A549 (cell line): ENCODE data around the gene TNFRSF1B. TPM values are rescaled to one million over a fixed set of nuclear protein-coding genes. Genes with fewer than 3 reads are reported as not detected.

Source experiments
- ATAC-seq, 2 experiments: fragments of 200-7000 bp in 1 of 2; fragments of >200 bp in 1 of 2; cut with Nextera tagmentation in 1 of 2; cut with Tn5 transposase in 1 of 2; 3 replicates each; pipeline versions ENCODE4 v1.8.0 to v1.9.1; 2018 to 2020; ENCODE audit warnings: mild to moderate bottlenecking in 1 of 2, moderate library complexity in 1 of 2
- CTCF ChIA-PET: fragments of 300-600 bp; sonication (Branson Sonifier 250); formaldehyde crosslinking; extraction: SDS; loops from one replicate; lab custom pipeline; 2021; ENCODE audit warnings: antibody characterized with exemption, inconsistent platforms; lab: Yijun Ruan, JAX
- POLR2A ChIA-PET: fragments of 350-600 bp; formaldehyde crosslinking; extraction: SDS; loops from one replicate; lab custom pipeline; 2021; ENCODE audit warnings: antibody characterized with exemption, inconsistent platforms; lab: Yijun Ruan, JAX
- DNase-seq, 2 experiments: peaks; one replicate each; pipeline versions ENCODE4 v3.0.0 to v3.0.0-alpha.2; 2011 to 2016; ENCODE audit warnings: low read depth in 1 of 2, low spot score in 1 of 2
- FAIRE-seq: peaks from 2 replicates; lab custom pipeline; 2011; peaks lifted over from hg19 to GRCh38; lab: Jason Lieb, UNC
- H3K27ac ChIP-seq, 2 experiments: fragments of >200 bp; sonication (Bioruptor Twin); formaldehyde crosslinking; 3 replicates each; pipeline ENCODE4 v1.5.1; 2016 to 2017
- H3K4me1 ChIP-seq: fragments of >200 bp; sonication (Bioruptor Twin); formaldehyde crosslinking; 3 replicates; pipeline ENCODE4 v1.6.1; 2016
- H3K4me2 ChIP-seq: fragments of >200 bp; sonication (Bioruptor Twin); formaldehyde crosslinking; 3 replicates; pipeline ENCODE4 v1.6.1; 2016
- H3K4me3 ChIP-seq: fragments of >200 bp; sonication (Bioruptor Twin); formaldehyde crosslinking; 3 replicates; pipeline ENCODE4 v1.5.1; 2016
- H3K9me3 ChIP-seq: fragments of >200 bp; sonication (Bioruptor Twin); formaldehyde crosslinking; 3 replicates; pipeline ENCODE4 v1.6.1; 2016
- BCL3 ChIP-seq: fragments of >200 bp; sonication (Bioruptor Twin); formaldehyde crosslinking; IDR thresholded peaks from 3 replicates; pipeline ENCODE4 v1.6.1; 2016
- FOSL2 ChIP-seq, 2 experiments: fragments of 450-650 bp in 1 of 2; fragments of >200 bp in 1 of 2; sonication (Bioruptor Twin) in 1 of 2; formaldehyde crosslinking; IDR thresholded peaks; 2 replicates each; pipeline versions ENCODE4 v1.5.0 to v1.6.1; 2016 to 2020; ENCODE audit warnings: mild to moderate bottlenecking in 1 of 2, moderate library complexity in 1 of 2
- FOXS1 ChIP-seq: fragments of 250-450 bp; sonication (Bioruptor Pico); IDR thresholded peaks from 2 replicates; pipeline ENCODE4 v1.5.0; 2020; ENCODE audit warnings: mild to moderate bottlenecking, moderate library complexity
- GATA3 ChIP-seq: IDR thresholded peaks from 2 replicates; pipeline ENCODE4 v1.6.1; 2012; ENCODE audit warnings: borderline replicate concordance
- HEYL ChIP-seq: fragments of 250-450 bp; sonication (Bioruptor Pico); IDR thresholded peaks from 2 replicates; pipeline ENCODE4 v1.8.0; 2021; ENCODE audit warnings: mild to moderate bottlenecking, moderate library complexity
- JUNB ChIP-seq: fragments of >200 bp; sonication (Bioruptor Twin); formaldehyde crosslinking; IDR thresholded peaks from 2 replicates; pipeline ENCODE4 v1.6.1; 2016
- MAFK ChIP-seq: fragments of 450-650 bp; IDR thresholded peaks from 2 replicates; pipeline ENCODE4 v1.6.1; 2014; ENCODE audit not compliant: partially characterized antibody
- NFE2L2 ChIP-seq: fragments of 150-350 bp; conservative IDR thresholded peaks from 2 replicates; pipeline ENCODE4 v1.6.1; 2014; ENCODE audit warnings: low read length
- NPAS2 ChIP-seq: fragments of 250-450 bp; sonication (Bioruptor Pico); IDR thresholded peaks from 2 replicates; pipeline ENCODE4 v1.8.0; 2022; ENCODE audit warnings: mild to moderate bottlenecking, moderate library complexity, borderline replicate concordance
- NR3C1 ChIP-seq: fragments of >200 bp; sonication (Bioruptor Twin); formaldehyde crosslinking; IDR thresholded peaks from 3 replicates; pipeline ENCODE4 v1.6.1; 2017
- RCOR1 ChIP-seq: fragments of 150-350 bp; IDR thresholded peaks from 2 replicates; pipeline ENCODE4 v1.6.1; 2014; ENCODE audit warnings: antibody characterized with exemption, low read length, low read depth
- REST ChIP-seq: fragments of 200-600 bp; sonication (generic); IDR thresholded peaks from 2 replicates; pipeline ENCODE4 v1.6.1; 2016; ENCODE audit warnings: antibody characterized with exemption, mild to moderate bottlenecking, moderate library complexity
- RNF2 ChIP-seq: fragments of 200-600 bp; sonication (generic); IDR thresholded peaks from 2 replicates; pipeline ENCODE4 v1.6.1; 2016; ENCODE audit warnings: low read depth, mild to moderate bottlenecking, antibody characterized with exemption, moderate library complexity, borderline replicate concordance
- SREBF2 ChIP-seq: fragments of 450-650 bp; IDR thresholded peaks from 2 replicates; pipeline ENCODE4 v1.6.1; 2014; ENCODE audit warnings: mild to moderate bottlenecking, moderate library complexity
- TP53 ChIP-seq: fragments of 250-450 bp; sonication (Bioruptor Pico); IDR thresholded peaks from 2 replicates; pipeline ENCODE4 v1.5.0; 2021; ENCODE audit warnings: mild to moderate bottlenecking, moderate library complexity
- ZC3H11A ChIP-seq: fragments of 450-650 bp; IDR thresholded peaks from 2 replicates; pipeline ENCODE4 v1.6.1; 2014; ENCODE audit warnings: antibody characterized with exemption, mild to moderate bottlenecking
- ZFP36 ChIP-seq: fragments of 450-650 bp; IDR thresholded peaks from 2 replicates; pipeline ENCODE4 v1.6.1; 2014; ENCODE audit warnings: borderline replicate concordance; ENCODE audit not compliant: partially characterized antibody
- WGBS: methylation state at CpG from one replicate; pipeline ENCODE4 v1.1.6; 2017; ENCODE audit errors: missing lambda C conversion rate; 5-methylcytosine and 5-hydroxymethylcytosine counted together
- polyA plus RNA-seq, 4 experiments: library from polyadenylated mRNA; depleted of rRNA in 3 of 4; stranded (reverse); fragments of >200 nt; fragmentation: RNase III in 1 of 4; extraction: RNeasy Plus Mini Kit Qiagen cat#74134 plus additional on column Dnase treatment in 1 of 4; gene quantifications; 2 replicates in 3 of 4; 3 replicates in 1 of 4; pipeline ENCODE4 v1.2.3, GENCODE V29; 2011 to 2017
- TF ChIP-seq, protein P1 (sequence below): fragments of 150-350 bp; IDR thresholded peaks from 2 replicates; pipeline ENCODE4 v1.6.1; 2014; ENCODE audit warnings: low read depth, mild to moderate bottlenecking, low read length
- TF ChIP-seq, protein P2 (sequence below): fragments of 250-450 bp; sonication (Bioruptor Pico); IDR thresholded peaks from 2 replicates; pipeline ENCODE4 v1.5.0; 2021; ENCODE audit warnings: mild to moderate bottlenecking, moderate library complexity, borderline replicate concordance

TNFRSF1B gene
- polyA plus RNA-seq, 2 of the 4 experiments (the other 2 are of a cell fraction), result 0.05 to 0.06 TPM

GRCh38 chr1:12143631-12144155, 23.1 kb upstream of the TNFRSF1B start:
- TF ChIP-seq RNF2, result no peak
- TF ChIP-seq GATA3, result no peak
- TF ChIP-seq TP53, result no peak
- TF ChIP-seq NR3C1, result no peak
- TF ChIP-seq, protein P1, sequence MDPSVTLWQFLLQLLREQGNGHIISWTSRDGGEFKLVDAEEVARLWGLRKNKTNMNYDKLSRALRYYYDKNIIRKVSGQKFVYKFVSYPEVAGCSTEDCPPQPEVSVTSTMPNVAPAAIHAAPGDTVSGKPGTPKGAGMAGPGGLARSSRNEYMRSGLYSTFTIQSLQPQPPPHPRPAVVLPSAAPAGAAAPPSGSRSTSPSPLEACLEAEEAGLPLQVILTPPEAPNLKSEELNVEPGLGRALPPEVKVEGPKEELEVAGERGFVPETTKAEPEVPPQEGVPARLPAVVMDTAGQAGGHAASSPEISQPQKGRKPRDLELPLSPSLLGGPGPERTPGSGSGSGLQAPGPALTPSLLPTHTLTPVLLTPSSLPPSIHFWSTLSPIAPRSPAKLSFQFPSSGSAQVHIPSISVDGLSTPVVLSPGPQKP, result no peak
- no peak for TF ChIP-seq ZC3H11A
- no peak for TF ChIP-seq SREBF2
- TF ChIP-seq FOSL2 (IDR thresholded peaks at IDR 0.05), result no peak
- TF ChIP-seq FOSL2 (CRISPR knock-in tag; IDR thresholded peaks at IDR 0.05), result no peak
- TF ChIP-seq MAFK, result no peak
- TF ChIP-seq NPAS2 (CRISPR knock-in tag), result no peak
- no peak for TF ChIP-seq ZFP36
- FAIRE-seq (no peak), DNase-seq (peak in 1 of 2 experiments; percentile 14), ATAC-seq (peak; percentile 22 to 58; a peak in 4 of 6 replicates)
- H3K4me1 ChIP-seq, result peaks cover 4% of the 10 kb centered on the region; the same call in 2 of the 3 replicates
- no peaks in the 10 kb centered on the region for H3K9me3 ChIP-seq
- no peak overlapping the region for H3K4me3 ChIP-seq
- POLR2A ChIA-PET, result no interaction called here
- no peak overlapping the region for H3K27ac ChIP-seq
- H3K4me2 ChIP-seq, result no peak overlapping the region
- CTCF ChIA-PET, result interaction anchor here (5.4 to 7.9 kb wide), 2 partner anchors 19 kb away, joined by 31 to 48 read pairs; no protein-coding TSS in a partner anchor
- WGBS, result 75% methylated on average over 17 of the region's 17 CpGs

GRCh38 chr1:12144236-12144635, 22.6 kb upstream of the TNFRSF1B start:
- POLR2A ChIA-PET, result no interaction called here
- DNase-seq, result no peak
- CTCF ChIA-PET, result interaction anchor here (7.9 kb wide), 1 partner anchor 20 kb away, joined by 48 read pairs; no protein-coding TSS in a partner anchor

GRCh38 chr1:12144969-12145368, 21.8 kb upstream of the TNFRSF1B start:
- no peak overlapping the region for H3K4me2 ChIP-seq
- CTCF ChIA-PET, result interaction anchor here (7.9 kb wide), 1 partner anchor 21 kb away, joined by 48 read pairs; no protein-coding TSS in a partner anchor
- POLR2A ChIA-PET, result no interaction called here
- H3K4me1 ChIP-seq, result peaks cover 4% of the 10 kb centered on the region; the same call in 2 of the 3 replicates
- ATAC-seq (no peak), DNase-seq (no peak), FAIRE-seq (no peak)
- H3K4me3 ChIP-seq, result no peak overlapping the region
- no peak overlapping the region for H3K27ac ChIP-seq
- WGBS, result 92% methylated on average over 3 of the region's 4 CpGs
- no peaks in the 10 kb centered on the region for H3K9me3 ChIP-seq
- TF ChIP-seq JUNB (no peak), NFE2L2 (no peak), ZFP36 (no peak), GATA3 (no peak), FOXS1 (no peak), RCOR1 (no peak), HEYL (CRISPR knock-in tag) (no peak), BCL3 (no peak)
- TF ChIP-seq, protein P1, result no peak
- TF ChIP-seq, protein P2, sequence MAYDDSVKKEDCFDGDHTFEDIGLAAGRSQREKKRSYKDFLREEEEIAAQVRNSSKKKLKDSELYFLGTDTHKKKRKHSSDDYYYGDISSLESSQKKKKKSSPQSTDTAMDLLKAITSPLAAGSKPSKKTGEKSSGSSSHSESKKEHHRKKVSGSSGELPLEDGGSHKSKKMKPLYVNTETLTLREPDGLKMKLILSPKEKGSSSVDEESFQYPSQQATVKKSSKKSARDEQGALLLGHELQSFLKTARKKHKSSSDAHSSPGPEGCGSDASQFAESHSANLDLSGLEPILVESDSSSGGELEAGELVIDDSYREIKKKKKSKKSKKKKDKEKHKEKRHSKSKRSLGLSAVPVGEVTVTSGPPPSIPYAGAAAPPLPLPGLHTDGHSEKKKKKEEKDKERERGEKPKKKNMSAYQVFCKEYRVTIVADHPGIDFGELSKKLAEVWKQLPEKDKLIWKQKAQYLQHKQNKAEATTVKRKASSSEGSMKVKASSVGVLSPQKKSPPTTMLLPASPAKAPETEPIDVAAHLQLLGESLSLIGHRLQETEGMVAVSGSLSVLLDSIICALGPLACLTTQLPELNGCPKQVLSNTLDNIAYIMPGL (CRISPR knock-in tag), result no peak

More at GRCh38 chr1:12144236-12144635, 22.6 kb upstream of the TNFRSF1B start:
- peaks cover 4% of the 10 kb centered on the region; the same call in 2 of the 3 replicates for H3K4me1 ChIP-seq
- no peak for TF ChIP-seq REST
- H3K9me3 ChIP-seq, result no peaks in the 10 kb centered on the region
- H3K27ac ChIP-seq, result no peak overlapping the region
- FAIRE-seq (no peak), ATAC-seq (no peak)
- H3K4me3 ChIP-seq, result no peak overlapping the region
- WGBS, result 81% methylated on average over 7 of the region's 8 CpGs
- no peak overlapping the region for H3K4me2 ChIP-seq
